HG03354 (cell line): ENCODE measurements around the gene RIPOR3.
A peak's percentile ranks its signal among the peaks of the same experiment; 100 is the strongest.
"Not testable (repeated sequence)": the region's sequence is repeated elsewhere in the genome, so short reads cannot be mapped to it uniquely, and the experiment has no call there.

ENCODE experiments used
- ATAC-seq: cut with Tn5 transposase; IDR thresholded peaks from one replicate; pipeline ENCODE4 v1.9.1; 2021; ENCODE audit warnings: mild to moderate bottlenecking; ENCODE audit not compliant: unreplicated experiment, poor library complexity, severe bottlenecking

The RIPOR3 gene

GRCh38 chr20:50582591-50583234 lies 108.6 kb downstream of the RIPOR3 start:
- ATAC-seq: no peak

- no peak for ATAC-seq
Observed at GRCh38 chr20:50582092-50582491, 109.2 kb downstream of the RIPOR3 start.

GRCh38 chr20:50580842-50581544 lies 110.3 kb downstream of the RIPOR3 start:
- no peak for ATAC-seq

- ATAC-seq: no peak
Observed at GRCh38 chr20:50580016-50580747, 111.2 kb downstream of the RIPOR3 start.

- ATAC-seq: no peak
Observed at GRCh38 chr20:50579511-50579910, 111.8 kb downstream of the RIPOR3 start.

- ATAC-seq: no peak
Observed at GRCh38 chr20:50578778-50579165, 112.6 kb downstream of the RIPOR3 start.

- ATAC-seq: no peak
Observed at GRCh38 chr20:50578061-50578777, 113.1 kb downstream of the RIPOR3 start.

- ATAC-seq: no peak
Observed at GRCh38 chr20:50577175-50578018, 113.9 kb downstream of the RIPOR3 start.

- ATAC-seq: no peak
Observed at GRCh38 chr20:50575865-50576720, 115.2 kb downstream of the RIPOR3 start.

GRCh38 chr20:50574586-50574985 lies 116.8 kb downstream of the RIPOR3 start:
- no peak for ATAC-seq

- ATAC-seq: no peak
Observed at GRCh38 chr20:50574108-50574507, 117.2 kb downstream of the RIPOR3 start.

- ATAC-seq: no peak
Observed at GRCh38 chr20:50572938-50573777, 118.2 kb downstream of the RIPOR3 start.

- no peak for ATAC-seq
Observed at GRCh38 chr20:50571466-50571865, 119.9 kb downstream of the RIPOR3 start.

- peak; percentile 72 for ATAC-seq
Observed at GRCh38 chr20:50569864-50570836, 121.2 kb downstream of the RIPOR3 start.

GRCh38 chr20:50569487-50569863 lies 121.9 kb downstream of the RIPOR3 start:
- not testable (repeated sequence) for ATAC-seq

- ATAC-seq: no peak
Observed at GRCh38 chr20:50568549-50568942, 122.8 kb downstream of the RIPOR3 start.
